GM10266 (cell line): ENCODE measurements around the gene CKMT1A.
"Not testable (repeated sequence)": the region's sequence is repeated elsewhere in the genome, so short reads cannot be mapped to it uniquely, and the experiment has no call there.

Experiments used
- DNase-seq: peaks from one replicate; pipeline ENCODE4 v3.0.0; 2012; ENCODE audit errors: extremely low spot score
- CTCF ChIP-seq: IDR thresholded peaks from 2 replicates; pipeline ENCODE4 v1.5.1; 2012; ENCODE audit warnings: mild to moderate bottlenecking, low read depth; ENCODE audit not compliant: control insufficient read depth, insufficient read depth; ENCODE audit errors: missing control alignments

CKMT1A gene

DNA sequence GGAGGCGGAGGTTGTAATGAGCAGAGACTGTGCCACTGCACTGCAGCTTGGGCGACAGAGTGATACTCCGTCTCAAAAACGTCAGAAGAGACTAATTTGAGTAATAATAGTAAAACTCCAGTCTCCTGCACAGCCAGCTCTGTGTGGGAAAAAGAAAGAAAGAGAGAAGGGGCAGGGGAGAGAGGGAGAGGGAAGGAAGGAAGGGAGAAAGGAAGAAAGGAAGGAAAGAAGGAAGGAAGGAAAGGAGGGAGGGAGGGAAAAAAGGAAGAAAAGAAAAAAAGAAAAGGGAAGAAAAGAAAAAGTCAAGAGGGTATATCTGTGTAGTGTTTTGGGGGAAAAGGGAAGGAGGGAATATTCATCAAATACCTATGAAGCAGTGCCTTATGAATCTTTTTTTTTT, 29.5 kb downstream of the CKMT1A start:
- DNase-seq: no peak
- TF ChIP-seq CTCF: no peak

GRCh38 chr15:43726306-43726705, 32.6 kb downstream of the CKMT1A start:
- DNase-seq: not testable (repeated sequence)

- not testable (repeated sequence) for DNase-seq
These were observed 34.5 kb downstream of the CKMT1A start for GRCh38 chr15:43728053-43728725.

GRCh38 chr15:43735416-43735815, 41.8 kb downstream of the CKMT1A start:
- no peak for TF ChIP-seq CTCF
- DNase-seq: peak; percentile 7

GRCh38 chr15:43746245-43746902, 52.7 kb downstream of the CKMT1A start, which contains the start of gene PDIA3:
PDIA3 (plus strand) TSS chr15:43746438; CDS start chr15:43746540, 102 bp downstream.
- DNase-seq: peak; percentile 93

DNA sequence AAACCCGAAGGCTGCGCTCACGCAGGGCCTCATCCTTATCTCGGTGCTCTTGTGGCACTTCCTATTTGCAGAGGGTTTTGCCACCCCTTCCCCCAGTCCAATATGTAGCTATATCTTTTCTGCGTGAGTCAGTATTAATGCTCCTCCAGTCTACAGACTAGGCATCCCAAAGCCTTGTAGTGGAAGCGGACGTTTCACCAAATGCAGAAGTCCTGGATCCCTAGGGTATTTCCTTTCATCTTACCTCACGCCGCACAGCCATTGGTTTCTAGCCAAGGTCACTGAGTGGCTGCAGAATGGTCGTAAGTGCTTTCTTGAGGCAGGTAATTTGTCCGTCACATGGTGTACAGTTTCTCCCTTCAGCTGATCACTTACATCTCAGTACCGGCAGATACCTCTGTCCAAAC, 53.2 kb downstream of the CKMT1A start:
- not testable (repeated sequence) for DNase-seq

- no peak for TF ChIP-seq CTCF
- no peak for DNase-seq
These were observed 54.7 kb downstream of the CKMT1A start for GRCh38 chr15:43748376-43748775.
